ENCODE data around the gene LY6G5C. TPM values are rescaled to one million over a fixed set of nuclear protein-coding genes. Genes with fewer than 3 reads are reported as not detected.

The LY6G5C gene
- total RNA-seq, 1 experiment from 2014 or later: 1.7 TPM

DNA sequence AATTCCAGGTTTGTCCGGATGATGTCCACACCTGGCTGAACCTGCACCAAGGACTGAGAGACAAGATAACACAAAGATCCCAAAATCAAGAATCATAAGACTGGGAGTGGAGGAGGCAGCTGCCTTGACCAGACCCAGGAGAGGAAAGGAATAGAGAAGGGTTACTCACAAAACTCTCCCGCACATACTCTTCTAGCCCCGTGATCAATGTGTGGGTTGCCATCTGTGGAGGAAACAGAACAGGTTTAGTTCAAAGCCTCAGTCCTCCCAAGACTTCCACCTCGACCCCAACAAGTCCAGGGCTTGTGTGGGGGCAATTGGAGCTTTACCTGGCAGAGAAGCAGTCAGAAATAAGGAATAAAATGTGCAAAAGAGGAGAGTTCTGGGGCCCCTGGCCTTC lies 39.5 kb downstream of the LY6G5C start:
- POLR2A ChIA-PET: no interaction called here

More for the DNA sequence above, 39.5 kb downstream of the LY6G5C start:
- Histone ChIP-seq H3K4me2 (ENCODE audit: low read length) (no peak overlapping the region), H3K79me2 (ENCODE audit: insufficient read depth, low read length) (peaks cover 4% of the 10 kb centered on the region; the same call in 1 of the 2 replicates), H3K27ac (ENCODE audit: low read depth, low read length) (no peak overlapping the region), H3K4me3 (replicated peaks in 1 of 2; ENCODE audit: low read depth in 1 of 2, low read length in 2 of 2) (no peak overlapping the region), H3K27me3 (ENCODE audit: insufficient read depth, low read length) (no peaks in the 10 kb centered on the region), H2AFZ (ENCODE audit: low read depth, low read length, poor library complexity, severe bottlenecking) (no peak overlapping the region), H3K9ac (ENCODE audit: low read length) (no peak overlapping the region), H3K9me2 (ENCODE audit: insufficient read depth) (no peaks in the 10 kb centered on the region), H3K36me3 (ENCODE audit: control insufficient read depth in 1 of 2, insufficient read depth in 2 of 2, low read length in 2 of 2) (peaks cover 46 to 53% of the 10 kb centered on the region in 2 experiments; a peak in 3 of 4 replicates), H3K9me3 (ENCODE audit: control insufficient read depth in 1 of 2, insufficient read depth in 1 of 2, low read depth in 1 of 2, low read length in 2 of 2) (no peaks in the 10 kb centered on the region), H4K20me1 (ENCODE audit: insufficient read depth) (no peaks in the 10 kb centered on the region), H3K4me1 (ENCODE audit: control insufficient read depth in 1 of 2, insufficient read depth in 2 of 2, low read length in 2 of 2) (no peaks in the 10 kb centered on the region)
- ATAC-seq (no peak), DNase-seq (ENCODE audit: low read depth, low spot score) (no peak)
- no TSS peak for BruUV-seq (replicated peaks)
- ChIA-PET RAD21 (ENCODE audit: low non-redundant PET in 1 of 2, low total read pairs in 2 of 2, uncharacterized antibody in 2 of 2, unreplicated experiment in 2 of 2) (no interaction called here), CTCF (no interaction called here)
- TF ChIP-seq, protein P1, sequence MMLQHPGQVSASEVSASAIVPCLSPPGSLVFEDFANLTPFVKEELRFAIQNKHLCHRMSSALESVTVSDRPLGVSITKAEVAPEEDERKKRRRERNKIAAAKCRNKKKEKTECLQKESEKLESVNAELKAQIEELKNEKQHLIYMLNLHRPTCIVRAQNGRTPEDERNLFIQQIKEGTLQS (IDR thresholded peaks at IDR 0.05): no peak
- TF ChIP-seq, protein P2, sequence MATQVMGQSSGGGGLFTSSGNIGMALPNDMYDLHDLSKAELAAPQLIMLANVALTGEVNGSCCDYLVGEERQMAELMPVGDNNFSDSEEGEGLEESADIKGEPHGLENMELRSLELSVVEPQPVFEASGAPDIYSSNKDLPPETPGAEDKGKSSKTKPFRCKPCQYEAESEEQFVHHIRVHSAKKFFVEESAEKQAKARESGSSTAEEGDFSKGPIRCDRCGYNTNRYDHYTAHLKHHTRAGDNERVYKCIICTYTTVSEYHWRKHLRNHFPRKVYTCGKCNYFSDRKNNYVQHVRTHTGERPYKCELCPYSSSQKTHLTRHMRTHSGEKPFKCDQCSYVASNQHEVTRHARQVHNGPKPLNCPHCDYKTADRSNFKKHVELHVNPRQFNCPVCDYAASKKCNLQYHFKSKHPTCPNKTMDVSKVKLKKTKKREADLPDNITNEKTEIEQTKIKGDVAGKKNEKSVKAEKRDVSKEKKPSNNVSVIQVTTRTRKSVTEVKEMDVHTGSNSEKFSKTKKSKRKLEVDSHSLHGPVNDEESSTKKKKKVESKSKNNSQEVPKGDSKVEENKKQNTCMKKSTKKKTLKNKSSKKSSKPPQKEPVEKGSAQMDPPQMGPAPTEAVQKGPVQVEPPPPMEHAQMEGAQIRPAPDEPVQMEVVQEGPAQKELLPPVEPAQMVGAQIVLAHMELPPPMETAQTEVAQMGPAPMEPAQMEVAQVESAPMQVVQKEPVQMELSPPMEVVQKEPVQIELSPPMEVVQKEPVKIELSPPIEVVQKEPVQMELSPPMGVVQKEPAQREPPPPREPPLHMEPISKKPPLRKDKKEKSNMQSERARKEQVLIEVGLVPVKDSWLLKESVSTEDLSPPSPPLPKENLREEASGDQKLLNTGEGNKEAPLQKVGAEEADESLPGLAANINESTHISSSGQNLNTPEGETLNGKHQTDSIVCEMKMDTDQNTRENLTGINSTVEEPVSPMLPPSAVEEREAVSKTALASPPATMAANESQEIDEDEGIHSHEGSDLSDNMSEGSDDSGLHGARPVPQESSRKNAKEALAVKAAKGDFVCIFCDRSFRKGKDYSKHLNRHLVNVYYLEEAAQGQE (IDR thresholded peaks at IDR 0.05; ENCODE audit: low read depth): no peak
- TF ChIP-seq POLR2AphosphoS5 (IDR thresholded peaks at IDR 0.05; ENCODE audit: low read depth, low read length) (no peak), SIN3A (IDR thresholded peaks at IDR 0.05; ENCODE audit: low read depth) (no peak), JUND (IDR thresholded peaks at IDR 0.05) (no peak), ZBTB33 (IDR thresholded peaks at IDR 0.05; ENCODE audit: extremely low read depth, insufficient replicate concordance, low read length) (no peak), EGR1 (IDR thresholded peaks at IDR 0.05; ENCODE audit: low read depth) (no peak), MAX (IDR thresholded peaks at IDR 0.05) (no peak), EZH2 (IDR thresholded peaks at IDR 0.05) (no peak), CEBPB (IDR thresholded peaks at IDR 0.05; ENCODE audit: low read depth) (no peak)
- intact Hi-C loops (cut with micrococcal nuclease): no loop called here
